Brain microvascular endothelial cell (primary cell): ENCODE results near the gene FNDC1.

Experiments used
- DNase-seq: peaks from one replicate; pipeline ENCODE4 v3.0.0-alpha.2; 2020
- H3K27ac ChIP-seq: fragments of 250-450 bp; sonication (Bioruptor Pico); 2 replicates; pipeline ENCODE4 v1.5.1; 2020; ENCODE audit warnings: mild to moderate bottlenecking, moderate library complexity
- H3K27me3 ChIP-seq: fragments of 250-450 bp; sonication (Bioruptor Pico); replicated peaks from 2 replicates; pipeline ENCODE4 v1.5.1; 2020; ENCODE audit warnings: mild to moderate bottlenecking
- H3K36me3 ChIP-seq: fragments of 250-450 bp; sonication (Bioruptor Pico); replicated peaks from 2 replicates; pipeline ENCODE4 v1.5.1; 2020; ENCODE audit warnings: mild to moderate bottlenecking
- H3K4me3 ChIP-seq: 2 replicates; pipeline ENCODE4 v1.5.1; 2011; ENCODE audit warnings: low read depth, mild to moderate bottlenecking, control low read depth, low read length, moderate library complexity
- in situ Hi-C: cut with HindIII; loops from 2 replicates; pipeline ENCODE4 v1.10.0; 2017; ENCODE audit warnings: low sequenced_read_pairs, low pct_ligation_motif_present
- TF ChIP-seq, protein P1 (sequence below): IDR thresholded peaks from 2 replicates; pipeline ENCODE4 v1.5.1; 2011; ENCODE audit warnings: low read depth, mild to moderate bottlenecking, moderate library complexity, low read length, control low read depth, inconsistent platforms; ENCODE audit errors: missing control alignments

The FNDC1 gene

DNA sequence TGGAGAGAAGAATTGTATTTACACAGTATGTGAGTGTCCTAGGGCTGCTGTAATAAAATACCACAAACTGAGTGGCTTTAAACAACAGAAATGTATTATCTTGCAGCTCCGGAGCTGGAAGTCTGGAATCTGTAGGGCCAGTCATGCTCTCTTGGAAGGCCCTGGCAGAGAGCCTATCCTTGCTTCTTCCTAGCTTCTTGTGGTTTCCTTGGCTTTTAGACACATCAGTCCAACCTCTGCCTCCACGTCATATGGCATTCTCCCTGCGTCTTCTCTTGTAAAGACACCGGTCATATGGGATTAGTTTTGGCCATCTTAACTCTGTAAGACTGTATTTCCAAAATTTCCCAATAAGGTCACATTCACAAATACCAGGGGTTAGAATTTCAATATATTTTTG, 10.8 kb downstream of the FNDC1 start:
- in situ Hi-C loops = no loop called here
- H3K36me3 ChIP-seq = no peaks in the 10 kb centered on the region
- H3K27ac ChIP-seq = no peak overlapping the region
- TF ChIP-seq, protein P1, sequence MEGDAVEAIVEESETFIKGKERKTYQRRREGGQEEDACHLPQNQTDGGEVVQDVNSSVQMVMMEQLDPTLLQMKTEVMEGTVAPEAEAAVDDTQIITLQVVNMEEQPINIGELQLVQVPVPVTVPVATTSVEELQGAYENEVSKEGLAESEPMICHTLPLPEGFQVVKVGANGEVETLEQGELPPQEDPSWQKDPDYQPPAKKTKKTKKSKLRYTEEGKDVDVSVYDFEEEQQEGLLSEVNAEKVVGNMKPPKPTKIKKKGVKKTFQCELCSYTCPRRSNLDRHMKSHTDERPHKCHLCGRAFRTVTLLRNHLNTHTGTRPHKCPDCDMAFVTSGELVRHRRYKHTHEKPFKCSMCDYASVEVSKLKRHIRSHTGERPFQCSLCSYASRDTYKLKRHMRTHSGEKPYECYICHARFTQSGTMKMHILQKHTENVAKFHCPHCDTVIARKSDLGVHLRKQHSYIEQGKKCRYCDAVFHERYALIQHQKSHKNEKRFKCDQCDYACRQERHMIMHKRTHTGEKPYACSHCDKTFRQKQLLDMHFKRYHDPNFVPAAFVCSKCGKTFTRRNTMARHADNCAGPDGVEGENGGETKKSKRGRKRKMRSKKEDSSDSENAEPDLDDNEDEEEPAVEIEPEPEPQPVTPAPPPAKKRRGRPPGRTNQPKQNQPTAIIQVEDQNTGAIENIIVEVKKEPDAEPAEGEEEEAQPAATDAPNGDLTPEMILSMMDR = no peak
- peak; percentile 60 for DNase-seq
- no peak overlapping the region for H3K4me3 ChIP-seq
- H3K27me3 ChIP-seq = no peaks in the 10 kb centered on the region

DNA sequence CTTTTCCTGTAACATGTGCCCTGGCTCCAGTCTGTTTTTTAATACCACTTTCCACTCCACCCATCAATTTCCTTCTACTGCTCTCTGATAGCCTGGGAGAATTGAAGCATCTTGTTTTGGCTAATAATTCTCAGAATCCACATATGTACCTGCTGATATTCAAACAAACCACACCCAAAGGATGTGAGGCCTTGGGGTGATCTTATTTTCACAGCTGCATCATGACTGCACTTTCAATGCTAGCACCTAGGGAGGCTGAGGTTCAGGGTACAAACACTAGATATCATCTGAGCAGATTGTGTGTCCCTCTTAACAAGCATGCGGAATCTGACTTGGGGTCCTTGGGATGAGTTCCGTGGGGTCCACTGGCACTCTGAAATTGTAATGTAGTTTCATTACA, 12.7 kb downstream of the FNDC1 start:
- no peak overlapping the region for H3K4me3 ChIP-seq

DNA sequence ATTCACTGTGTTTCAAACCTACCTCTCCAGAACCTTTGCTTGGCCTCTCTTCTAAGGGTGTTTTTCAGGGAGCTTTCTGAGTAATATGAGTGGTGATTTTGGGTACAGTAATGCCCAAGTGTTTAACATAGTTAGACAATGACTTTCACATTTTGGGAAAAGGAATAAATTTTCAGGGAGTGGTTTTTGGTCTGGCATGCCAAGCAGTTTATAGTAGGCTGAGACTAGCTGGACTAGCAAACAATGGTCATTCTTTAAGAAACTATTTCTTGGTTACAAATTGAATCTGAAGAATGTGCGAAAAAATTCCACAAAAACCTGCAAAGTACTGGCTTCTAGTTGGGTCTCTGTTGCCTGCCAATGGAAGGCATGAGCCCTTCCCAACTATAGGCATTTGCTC, 15.4 kb downstream of the FNDC1 start:
- no peak for DNase-seq
- TF ChIP-seq, protein P1 = no peak
- no peak overlapping the region for H3K4me3 ChIP-seq
- H3K27me3 ChIP-seq = no peaks in the 10 kb centered on the region
- no peaks in the 10 kb centered on the region for H3K36me3 ChIP-seq
- in situ Hi-C loops = no loop called here
- H3K27ac ChIP-seq = no peak overlapping the region

More for the DNA sequence above, 12.7 kb downstream of the FNDC1 start:
- in situ Hi-C loops = no loop called here
- TF ChIP-seq, protein P1 = no peak
- Histone ChIP-seq H3K36me3 (no peaks in the 10 kb centered on the region), H3K27me3 (no peaks in the 10 kb centered on the region), H3K27ac (no peak overlapping the region)
- DNase-seq = no peak

DNA sequence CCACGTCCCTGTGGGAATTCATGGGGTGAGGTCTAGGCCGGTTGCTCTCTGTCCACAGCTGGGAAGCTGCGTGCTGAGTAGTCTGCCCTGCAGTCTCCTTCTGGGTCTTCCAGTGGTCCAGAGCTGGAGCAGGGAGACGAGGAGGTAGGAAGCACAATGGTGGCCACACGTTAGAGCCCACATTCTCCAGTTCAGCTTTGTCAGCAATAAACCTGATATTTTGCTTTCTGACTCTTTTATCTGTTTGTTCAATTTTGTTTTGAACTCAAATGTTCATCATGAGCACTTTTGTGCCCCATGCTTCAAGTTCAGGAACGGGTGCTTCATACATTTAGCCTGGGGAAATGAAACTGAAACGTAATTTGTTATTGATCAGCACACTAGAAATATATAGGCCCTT, 21.3 kb downstream of the FNDC1 start:
- H3K36me3 ChIP-seq = no peaks in the 10 kb centered on the region
- no peak overlapping the region for H3K27ac ChIP-seq
- in situ Hi-C loops = no loop called here
- H3K4me3 ChIP-seq = no peak overlapping the region
- no peaks in the 10 kb centered on the region for H3K27me3 ChIP-seq
- no peak for DNase-seq
- TF ChIP-seq, protein P1 = no peak

DNA sequence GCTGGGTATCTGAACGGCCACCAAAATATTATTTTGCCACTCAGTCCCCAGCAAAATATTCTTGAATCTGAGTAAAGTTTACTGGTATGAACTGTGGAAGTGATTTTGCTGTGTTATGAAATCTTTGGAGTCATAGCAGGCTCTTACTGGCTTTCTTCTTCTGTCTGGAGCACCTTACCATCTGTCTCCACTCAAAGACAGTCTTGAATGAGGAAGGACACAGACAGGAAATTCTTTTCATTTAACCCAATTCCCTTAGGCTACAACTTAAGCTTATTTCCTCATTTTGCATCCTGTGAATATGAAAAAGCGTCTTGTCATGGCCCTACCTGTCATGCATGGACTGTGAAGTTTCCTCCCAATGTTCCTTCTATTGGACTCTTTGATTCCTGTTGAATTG, 24.7 kb downstream of the FNDC1 start:
- H3K27me3 ChIP-seq = no peaks in the 10 kb centered on the region
- TF ChIP-seq, protein P1 = no peak
- in situ Hi-C loops = no loop called here
- H3K4me3 ChIP-seq = no peak overlapping the region
- DNase-seq = no peak
- no peak overlapping the region for H3K27ac ChIP-seq
- no peaks in the 10 kb centered on the region for H3K36me3 ChIP-seq

DNA sequence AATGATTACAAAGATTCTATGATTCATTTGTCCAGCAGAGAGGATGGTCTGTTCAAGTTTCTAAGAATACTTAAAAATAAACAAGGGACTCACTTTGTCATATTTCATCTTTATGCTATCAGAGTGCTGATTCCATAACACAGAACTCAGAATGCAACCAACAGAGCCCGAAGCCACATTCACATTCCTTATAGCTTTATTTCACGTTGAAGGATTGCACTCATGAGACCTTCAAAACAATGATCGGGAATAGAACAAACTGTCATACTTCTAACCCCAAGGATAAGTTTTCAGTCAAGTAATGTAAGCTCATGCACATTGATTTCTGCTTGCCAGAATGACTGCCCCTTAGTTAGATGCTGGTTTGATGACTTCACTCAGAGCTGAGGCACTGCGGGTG, 25.2 kb downstream of the FNDC1 start:
- no peak overlapping the region for H3K27ac ChIP-seq
- in situ Hi-C loops = no loop called here
- H3K27me3 ChIP-seq = no peaks in the 10 kb centered on the region
- no peak overlapping the region for H3K4me3 ChIP-seq
- TF ChIP-seq, protein P1 = no peak
- no peaks in the 10 kb centered on the region for H3K36me3 ChIP-seq
- peak; percentile 31 for DNase-seq
